ENCODE measurements around the gene DCLRE1B. TPM values are rescaled to one million over a fixed set of nuclear protein-coding genes. Genes with fewer than 3 reads are reported as not detected.

Gene DCLRE1B
- total RNA-seq, 1 experiment from 2014 or later: 9.4 TPM

DNA sequence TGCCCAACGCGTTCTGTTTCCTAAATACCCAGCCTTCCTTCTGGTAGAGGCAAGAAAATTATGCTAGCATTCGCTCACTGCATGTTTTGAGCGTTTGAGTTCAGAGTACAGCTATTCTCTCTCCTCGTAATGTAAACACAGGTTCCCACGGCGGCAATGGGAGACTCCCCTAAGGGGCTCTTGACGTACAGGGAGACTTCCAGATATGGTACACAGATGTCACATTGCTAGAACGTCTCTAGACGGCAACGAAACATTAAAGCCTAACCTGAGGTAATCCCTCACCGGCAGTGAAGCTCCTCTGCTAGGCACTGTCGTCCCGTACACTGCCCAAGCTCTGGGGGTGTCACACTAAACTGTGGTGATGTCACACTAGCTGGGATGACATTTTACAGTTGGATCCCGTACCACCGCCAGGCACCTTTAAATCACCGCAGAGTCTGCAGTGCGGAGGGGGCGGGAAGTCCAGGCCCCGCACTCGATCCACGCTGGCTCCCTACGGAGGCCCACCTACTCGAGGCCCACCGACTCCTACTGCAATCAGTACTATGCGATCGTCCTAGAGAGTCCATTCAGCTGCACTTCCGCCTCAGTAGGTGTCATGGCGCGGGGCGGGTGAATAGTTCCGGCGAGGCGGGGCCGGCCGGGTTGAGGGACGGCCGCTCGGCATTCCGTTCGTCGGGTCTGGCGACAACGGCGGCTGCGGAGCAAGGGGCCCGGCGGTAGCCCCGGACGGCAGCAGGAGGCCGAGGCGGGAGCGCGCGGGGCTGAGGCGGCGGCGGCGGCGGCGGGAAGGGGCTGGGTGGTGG, 24.0 kb downstream of the DCLRE1B start, which contains the start of gene HIPK1 (continued):
- TF ChIP-seq, protein P1, sequence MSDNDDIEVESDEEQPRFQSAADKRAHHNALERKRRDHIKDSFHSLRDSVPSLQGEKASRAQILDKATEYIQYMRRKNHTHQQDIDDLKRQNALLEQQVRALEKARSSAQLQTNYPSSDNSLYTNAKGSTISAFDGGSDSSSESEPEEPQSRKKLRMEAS (CRISPR knock-in tag; IDR thresholded peaks at IDR 0.05): peak; percentile 81
- TF ChIP-seq, protein P2, sequence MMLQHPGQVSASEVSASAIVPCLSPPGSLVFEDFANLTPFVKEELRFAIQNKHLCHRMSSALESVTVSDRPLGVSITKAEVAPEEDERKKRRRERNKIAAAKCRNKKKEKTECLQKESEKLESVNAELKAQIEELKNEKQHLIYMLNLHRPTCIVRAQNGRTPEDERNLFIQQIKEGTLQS (CRISPR knock-in tag; conservative IDR thresholded peaks at IDR 0.05): no peak
- TF ChIP-seq, protein P3, sequence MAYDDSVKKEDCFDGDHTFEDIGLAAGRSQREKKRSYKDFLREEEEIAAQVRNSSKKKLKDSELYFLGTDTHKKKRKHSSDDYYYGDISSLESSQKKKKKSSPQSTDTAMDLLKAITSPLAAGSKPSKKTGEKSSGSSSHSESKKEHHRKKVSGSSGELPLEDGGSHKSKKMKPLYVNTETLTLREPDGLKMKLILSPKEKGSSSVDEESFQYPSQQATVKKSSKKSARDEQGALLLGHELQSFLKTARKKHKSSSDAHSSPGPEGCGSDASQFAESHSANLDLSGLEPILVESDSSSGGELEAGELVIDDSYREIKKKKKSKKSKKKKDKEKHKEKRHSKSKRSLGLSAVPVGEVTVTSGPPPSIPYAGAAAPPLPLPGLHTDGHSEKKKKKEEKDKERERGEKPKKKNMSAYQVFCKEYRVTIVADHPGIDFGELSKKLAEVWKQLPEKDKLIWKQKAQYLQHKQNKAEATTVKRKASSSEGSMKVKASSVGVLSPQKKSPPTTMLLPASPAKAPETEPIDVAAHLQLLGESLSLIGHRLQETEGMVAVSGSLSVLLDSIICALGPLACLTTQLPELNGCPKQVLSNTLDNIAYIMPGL (CRISPR knock-in tag; IDR thresholded peaks at IDR 0.05): peak; percentile 83
- no peak for TF ChIP-seq TP53 (CRISPR knock-in tag; IDR thresholded peaks at IDR 0.05)
- TF ChIP-seq ZNF232 (CRISPR knock-in tag; IDR thresholded peaks at IDR 0.05): peak; percentile 96
- TF ChIP-seq SMAD3 (CRISPR knock-in tag; IDR thresholded peaks at IDR 0.05; ENCODE audit: borderline replicate concordance): 0 out of 2 replicates have a peak, but pooled peaks have one; percentile 44
- TF ChIP-seq, protein P4, sequence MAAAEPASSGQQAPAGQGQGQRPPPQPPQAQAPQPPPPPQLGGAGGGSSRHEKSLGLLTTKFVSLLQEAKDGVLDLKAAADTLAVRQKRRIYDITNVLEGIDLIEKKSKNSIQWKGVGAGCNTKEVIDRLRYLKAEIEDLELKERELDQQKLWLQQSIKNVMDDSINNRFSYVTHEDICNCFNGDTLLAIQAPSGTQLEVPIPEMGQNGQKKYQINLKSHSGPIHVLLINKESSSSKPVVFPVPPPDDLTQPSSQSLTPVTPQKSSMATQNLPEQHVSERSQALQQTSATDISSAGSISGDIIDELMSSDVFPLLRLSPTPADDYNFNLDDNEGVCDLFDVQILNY (CRISPR knock-in tag; IDR thresholded peaks at IDR 0.05): 0 out of 2 replicates have a peak, but pooled peaks have one; percentile 67
- no peak for TF ChIP-seq RORB (CRISPR knock-in tag; IDR thresholded peaks at IDR 0.05)
- TF ChIP-seq ZNF138 (CRISPR knock-in tag; conservative IDR thresholded peaks at IDR 0.05): no peak
- TF ChIP-seq RELA (CRISPR knock-in tag; IDR thresholded peaks at IDR 0.05; ENCODE audit: borderline replicate concordance): no peak
- TF ChIP-seq OVOL2 (CRISPR knock-in tag; IDR thresholded peaks at IDR 0.05; ENCODE audit: borderline replicate concordance): no peak
- TF ChIP-seq, protein P5, sequence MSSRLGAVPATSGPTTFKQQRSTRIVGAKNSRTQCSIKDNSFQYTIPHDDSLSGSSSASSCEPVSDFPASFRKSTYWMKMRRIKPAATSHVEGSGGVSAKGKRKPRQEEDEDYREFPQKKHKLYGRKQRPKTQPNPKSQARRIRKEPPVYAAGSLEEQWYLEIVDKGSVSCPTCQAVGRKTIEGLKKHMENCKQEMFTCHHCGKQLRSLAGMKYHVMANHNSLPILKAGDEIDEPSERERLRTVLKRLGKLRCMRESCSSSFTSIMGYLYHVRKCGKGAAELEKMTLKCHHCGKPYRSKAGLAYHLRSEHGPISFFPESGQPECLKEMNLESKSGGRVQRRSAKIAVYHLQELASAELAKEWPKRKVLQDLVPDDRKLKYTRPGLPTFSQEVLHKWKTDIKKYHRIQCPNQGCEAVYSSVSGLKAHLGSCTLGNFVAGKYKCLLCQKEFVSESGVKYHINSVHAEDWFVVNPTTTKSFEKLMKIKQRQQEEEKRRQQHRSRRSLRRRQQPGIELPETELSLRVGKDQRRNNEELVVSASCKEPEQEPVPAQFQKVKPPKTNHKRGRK (CRISPR knock-in tag; IDR thresholded peaks at IDR 0.05; ENCODE audit: borderline replicate concordance): no peak
- TF ChIP-seq, protein P6, sequence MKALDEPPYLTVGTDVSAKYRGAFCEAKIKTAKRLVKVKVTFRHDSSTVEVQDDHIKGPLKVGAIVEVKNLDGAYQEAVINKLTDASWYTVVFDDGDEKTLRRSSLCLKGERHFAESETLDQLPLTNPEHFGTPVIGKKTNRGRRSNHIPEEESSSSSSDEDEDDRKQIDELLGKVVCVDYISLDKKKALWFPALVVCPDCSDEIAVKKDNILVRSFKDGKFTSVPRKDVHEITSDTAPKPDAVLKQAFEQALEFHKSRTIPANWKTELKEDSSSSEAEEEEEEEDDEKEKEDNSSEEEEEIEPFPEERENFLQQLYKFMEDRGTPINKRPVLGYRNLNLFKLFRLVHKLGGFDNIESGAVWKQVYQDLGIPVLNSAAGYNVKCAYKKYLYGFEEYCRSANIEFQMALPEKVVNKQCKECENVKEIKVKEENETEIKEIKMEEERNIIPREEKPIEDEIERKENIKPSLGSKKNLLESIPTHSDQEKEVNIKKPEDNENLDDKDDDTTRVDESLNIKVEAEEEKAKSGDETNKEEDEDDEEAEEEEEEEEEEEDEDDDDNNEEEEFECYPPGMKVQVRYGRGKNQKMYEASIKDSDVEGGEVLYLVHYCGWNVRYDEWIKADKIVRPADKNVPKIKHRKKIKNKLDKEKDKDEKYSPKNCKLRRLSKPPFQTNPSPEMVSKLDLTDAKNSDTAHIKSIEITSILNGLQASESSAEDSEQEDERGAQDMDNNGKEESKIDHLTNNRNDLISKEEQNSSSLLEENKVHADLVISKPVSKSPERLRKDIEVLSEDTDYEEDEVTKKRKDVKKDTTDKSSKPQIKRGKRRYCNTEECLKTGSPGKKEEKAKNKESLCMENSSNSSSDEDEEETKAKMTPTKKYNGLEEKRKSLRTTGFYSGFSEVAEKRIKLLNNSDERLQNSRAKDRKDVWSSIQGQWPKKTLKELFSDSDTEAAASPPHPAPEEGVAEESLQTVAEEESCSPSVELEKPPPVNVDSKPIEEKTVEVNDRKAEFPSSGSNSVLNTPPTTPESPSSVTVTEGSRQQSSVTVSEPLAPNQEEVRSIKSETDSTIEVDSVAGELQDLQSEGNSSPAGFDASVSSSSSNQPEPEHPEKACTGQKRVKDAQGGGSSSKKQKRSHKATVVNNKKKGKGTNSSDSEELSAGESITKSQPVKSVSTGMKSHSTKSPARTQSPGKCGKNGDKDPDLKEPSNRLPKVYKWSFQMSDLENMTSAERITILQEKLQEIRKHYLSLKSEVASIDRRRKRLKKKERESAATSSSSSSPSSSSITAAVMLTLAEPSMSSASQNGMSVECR (CRISPR knock-in tag; IDR thresholded peaks at IDR 0.05; ENCODE audit: borderline replicate concordance): peak; percentile 89
- TF ChIP-seq FOXP1 (CRISPR knock-in tag; IDR thresholded peaks at IDR 0.05; ENCODE audit: borderline replicate concordance): peak; percentile 47; the same call in 1 of the 2 replicates
- TF ChIP-seq, protein P7, sequence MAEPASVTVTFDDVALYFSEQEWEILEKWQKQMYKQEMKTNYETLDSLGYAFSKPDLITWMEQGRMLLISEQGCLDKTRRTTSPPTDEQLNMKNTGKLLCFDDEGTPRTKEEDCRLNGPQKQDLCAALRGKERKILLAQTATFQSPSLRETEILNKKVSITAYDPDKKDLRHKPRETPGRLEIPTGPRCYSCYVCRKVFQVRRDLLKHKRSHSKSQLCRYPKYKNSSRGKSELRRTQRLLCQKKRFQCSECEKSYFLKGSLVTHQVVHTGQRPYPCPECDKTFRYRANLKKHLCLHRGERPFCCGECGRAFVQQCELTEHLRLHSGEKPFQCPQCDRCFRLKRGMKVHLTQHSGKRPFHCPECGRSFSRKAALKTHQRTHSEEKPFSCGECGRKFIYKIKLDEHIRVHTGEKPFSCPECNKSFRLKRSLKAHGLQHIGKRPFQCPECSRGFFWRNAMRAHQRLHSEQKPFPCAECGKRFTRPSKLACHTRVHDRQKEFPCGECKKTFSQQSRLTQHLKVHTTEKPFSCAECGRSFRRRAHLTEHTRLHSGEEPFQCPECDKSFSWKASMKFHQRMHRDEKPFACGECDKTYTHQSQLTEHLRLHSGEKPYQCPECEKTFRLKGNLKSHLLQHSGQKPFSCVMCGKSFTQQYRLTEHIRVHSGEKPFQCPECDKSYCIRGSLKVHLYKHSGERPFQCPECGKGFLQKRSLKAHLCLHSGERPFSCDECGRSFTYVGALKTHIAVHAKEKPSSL (CRISPR knock-in tag; conservative IDR thresholded peaks at IDR 0.05): no peak
- 0 out of 2 replicates have a peak, but pooled peaks have one; percentile 28 for TF ChIP-seq FOXJ3 (CRISPR knock-in tag; IDR thresholded peaks at IDR 0.05; ENCODE audit: borderline replicate concordance)
